Activated effector memory CD4-positive, alpha-beta T cell treated with anti-CD3 and anti-CD28 coated beads, Interleukin-2, amount 50 U/mL, for 16 hours (primary cell): ENCODE measurements around the gene DGKI.

Experiments used
- DNase-seq: peaks from one replicate; pipeline ENCODE4 v3.0.0-alpha.2; 2020

The DGKI gene

DNA sequence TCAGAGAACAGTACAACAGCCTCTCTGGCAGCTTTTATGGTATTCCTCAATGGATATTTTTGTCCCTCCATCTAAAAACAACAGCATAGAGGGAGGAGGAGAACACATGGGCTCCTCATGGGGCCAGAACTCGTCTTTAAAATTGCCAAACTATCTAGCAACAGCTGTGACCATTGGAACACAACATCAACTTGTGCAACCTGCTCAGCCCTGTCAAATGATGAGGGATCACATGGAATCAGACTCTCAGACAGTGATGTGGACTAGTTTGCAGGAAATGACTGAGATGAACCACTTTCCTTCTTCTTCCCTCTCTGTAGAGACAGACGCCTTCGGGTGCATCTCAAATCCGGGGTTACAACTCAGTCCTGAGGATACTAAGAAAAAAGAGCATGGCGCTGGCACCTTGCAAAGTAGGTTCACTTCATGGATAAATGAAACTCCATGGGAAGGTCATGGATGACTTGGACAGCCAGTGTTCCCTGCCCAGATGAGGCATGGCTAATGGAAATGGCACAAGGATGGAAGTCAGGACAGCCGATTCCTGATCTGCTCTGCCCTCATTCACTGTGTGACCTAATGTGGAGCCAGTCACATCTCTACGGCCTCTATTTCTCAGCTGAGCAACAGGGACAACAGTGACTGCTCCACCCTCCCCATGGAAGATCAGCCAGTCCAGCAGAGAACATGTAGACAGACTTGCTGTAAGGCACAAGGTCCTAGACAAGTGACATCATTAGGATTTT lies 24.6 kb upstream of the DGKI start:
- DNase-seq = no peak

- no peak for DNase-seq
Observed at GRCh38 chr7:137870684-137871083, 23.9 kb upstream of the DGKI start.

GRCh38 chr7:137870078-137870477 lies 23.3 kb upstream of the DGKI start:
- no peak for DNase-seq

DNA sequence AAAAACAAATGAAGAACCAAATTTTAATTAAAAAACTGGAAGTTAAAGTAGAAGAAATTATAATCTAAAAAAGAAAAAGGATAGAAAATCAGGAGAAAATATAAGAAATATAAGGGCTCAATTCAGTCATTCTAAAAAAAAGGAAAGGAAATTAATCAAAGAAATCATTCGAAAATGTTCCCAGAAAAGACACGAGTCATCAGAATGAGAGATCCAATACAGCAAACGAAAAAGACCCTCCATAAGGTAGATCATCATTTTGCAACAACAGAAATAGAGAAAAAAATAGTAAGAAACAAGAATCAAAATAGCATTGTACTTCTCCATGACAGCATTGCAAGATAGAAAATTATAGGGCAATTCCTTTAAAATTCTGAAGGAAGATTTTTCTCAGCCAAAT lies 22.5 kb upstream of the DGKI start:
- DNase-seq = no peak

DNA sequence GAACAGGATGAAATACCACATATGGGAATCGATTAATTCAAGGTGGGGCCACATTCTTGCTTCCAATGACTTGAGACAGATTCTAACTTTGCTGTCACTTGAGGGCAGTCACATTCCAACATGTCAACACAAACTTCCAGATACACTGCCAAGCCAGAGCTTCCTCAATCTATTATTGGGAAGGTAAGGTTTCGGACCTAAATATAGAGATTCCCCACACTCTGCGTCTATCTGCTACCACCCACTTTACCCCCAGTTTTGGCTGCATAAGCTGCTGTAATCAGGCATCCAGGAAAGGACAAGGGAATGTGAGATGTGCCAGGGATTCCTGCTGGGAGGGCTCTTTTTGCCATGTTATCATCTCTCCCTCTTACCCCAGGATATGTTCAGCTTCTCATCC lies 20.5 kb upstream of the DGKI start:
- DNase-seq = no peak

DNA sequence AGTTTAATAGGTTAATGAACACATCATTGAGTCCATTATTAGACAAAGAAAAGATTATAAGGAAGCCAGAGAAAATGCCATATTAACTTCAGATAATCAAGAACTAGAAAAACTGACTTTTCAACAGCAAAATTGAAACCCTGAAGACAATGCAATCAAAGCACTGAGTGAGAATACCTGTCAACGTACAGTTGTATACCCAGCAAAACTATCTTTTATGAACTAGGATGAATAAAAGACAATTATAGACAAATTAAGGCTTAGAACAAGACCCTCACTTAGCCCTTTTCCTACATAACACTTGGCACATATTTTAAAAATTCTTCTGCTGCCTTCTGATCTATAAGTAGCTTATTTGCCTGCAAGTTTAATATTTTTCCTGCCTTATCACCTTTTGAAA lies 19.0 kb upstream of the DGKI start:
- DNase-seq = no peak

GRCh38 chr7:137862964-137863363 lies 16.2 kb upstream of the DGKI start:
- DNase-seq = no peak

DNA sequence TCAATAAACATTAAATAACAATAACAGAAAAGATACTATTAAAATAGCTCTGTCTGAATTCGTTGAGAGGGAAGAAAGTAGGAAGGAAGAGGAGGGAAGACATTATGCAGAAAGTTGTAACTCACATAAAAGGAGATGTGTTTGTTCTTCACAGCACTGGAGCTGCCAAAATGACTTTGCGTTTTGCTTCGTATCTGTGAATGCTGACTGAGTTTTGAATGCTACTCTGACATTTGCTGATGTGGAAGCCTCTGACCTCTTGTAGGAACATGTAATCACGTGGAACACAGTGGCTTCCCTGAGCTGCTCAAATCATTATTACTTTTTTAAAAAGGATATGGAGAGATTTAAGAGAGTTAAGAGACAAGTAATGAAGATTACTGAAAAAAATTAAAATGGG lies 15.6 kb upstream of the DGKI start:
- DNase-seq = no peak

- no peak for DNase-seq
Observed at GRCh38 chr7:137860542-137860941, 13.8 kb upstream of the DGKI start.

DNA sequence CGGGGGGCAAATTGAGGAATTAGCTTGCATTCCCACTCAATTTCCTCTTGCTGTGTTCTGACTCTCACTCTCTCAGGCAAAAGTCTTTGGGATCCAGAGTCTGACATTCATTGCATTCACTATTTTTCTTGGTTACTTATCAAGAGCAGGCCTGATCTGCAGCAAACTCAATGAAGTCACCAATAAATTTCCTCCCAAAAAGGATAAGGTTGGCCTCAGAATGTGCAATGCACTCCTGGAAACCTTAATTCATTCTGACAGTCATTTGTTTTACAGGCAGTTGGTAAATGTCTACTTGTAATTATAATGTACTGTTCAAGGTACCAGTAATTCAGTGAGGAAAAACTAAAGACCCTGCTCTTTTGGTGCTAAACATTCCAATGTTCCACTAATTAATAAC lies 6.3 kb upstream of the DGKI start:
- DNase-seq = no peak

GRCh38 chr7:137852108-137852507 lies 5.3 kb upstream of the DGKI start:
- no peak for DNase-seq

- no peak for DNase-seq
Observed at GRCh38 chr7:137850972-137851945, 4.5 kb upstream of the DGKI start.

GRCh38 chr7:137850571-137850970 lies 3.8 kb upstream of the DGKI start:
- no peak for DNase-seq

DNA sequence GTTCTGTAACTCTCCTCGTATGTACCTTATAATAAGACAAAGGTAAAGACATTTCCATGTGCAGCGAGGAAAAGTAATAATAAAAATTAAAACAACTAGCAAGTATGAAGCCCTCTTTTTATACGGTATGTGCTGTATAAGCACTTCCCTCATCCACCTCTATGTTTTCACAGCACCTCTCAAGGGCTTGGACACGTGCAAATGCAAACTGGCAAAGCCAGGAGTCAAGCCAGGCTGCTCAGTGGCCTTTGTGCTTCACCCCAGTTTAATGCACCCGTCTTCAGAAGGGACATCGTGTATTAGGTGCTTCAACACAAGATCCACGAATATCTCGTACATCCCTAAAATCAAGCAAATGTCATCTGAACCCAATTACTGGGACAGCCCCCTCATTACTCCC lies 1.3 kb upstream of the DGKI start:
- no peak for DNase-seq

DNA sequence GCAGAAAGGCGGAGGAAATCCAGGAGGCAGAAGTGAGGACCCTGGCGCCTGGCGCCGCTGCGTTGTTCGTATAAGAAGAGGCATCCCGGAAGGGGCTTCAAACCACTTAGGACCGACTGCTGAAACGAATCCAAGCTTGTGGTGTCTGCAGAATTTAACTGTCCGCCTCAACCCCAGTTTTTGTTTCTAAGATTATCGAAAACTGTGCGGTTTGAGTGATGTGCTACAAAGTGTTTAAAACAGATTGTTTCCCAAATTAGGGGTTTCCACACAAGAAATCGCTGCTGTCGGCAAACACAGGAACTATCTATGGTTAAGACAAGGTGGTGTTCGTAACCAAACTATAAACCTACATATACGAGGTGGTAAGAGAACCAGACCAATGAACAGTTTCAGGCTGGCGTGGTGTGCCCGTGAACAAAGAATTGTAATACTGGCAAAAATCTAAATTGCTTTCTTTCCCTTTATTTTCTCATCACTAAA lies 835 bp upstream of the DGKI start:
- DNase-seq = no peak

DNA sequence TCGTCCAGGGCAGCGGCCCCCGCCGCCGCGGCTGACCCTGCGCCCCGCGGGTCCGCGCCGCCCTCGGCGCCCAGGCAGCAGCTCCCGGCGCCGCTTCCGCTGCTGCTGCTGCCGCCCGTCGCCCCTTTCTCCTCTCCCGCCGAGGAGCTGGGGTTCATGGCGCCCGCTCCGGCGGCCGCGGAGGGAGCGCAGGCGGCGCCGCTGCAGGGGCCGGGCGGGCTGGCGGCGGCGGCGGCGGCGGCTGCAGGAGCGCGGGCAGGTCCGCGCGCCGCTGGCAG lies 286 bp downstream of the DGKI start:
- DNase-seq = no peak

DNA sequence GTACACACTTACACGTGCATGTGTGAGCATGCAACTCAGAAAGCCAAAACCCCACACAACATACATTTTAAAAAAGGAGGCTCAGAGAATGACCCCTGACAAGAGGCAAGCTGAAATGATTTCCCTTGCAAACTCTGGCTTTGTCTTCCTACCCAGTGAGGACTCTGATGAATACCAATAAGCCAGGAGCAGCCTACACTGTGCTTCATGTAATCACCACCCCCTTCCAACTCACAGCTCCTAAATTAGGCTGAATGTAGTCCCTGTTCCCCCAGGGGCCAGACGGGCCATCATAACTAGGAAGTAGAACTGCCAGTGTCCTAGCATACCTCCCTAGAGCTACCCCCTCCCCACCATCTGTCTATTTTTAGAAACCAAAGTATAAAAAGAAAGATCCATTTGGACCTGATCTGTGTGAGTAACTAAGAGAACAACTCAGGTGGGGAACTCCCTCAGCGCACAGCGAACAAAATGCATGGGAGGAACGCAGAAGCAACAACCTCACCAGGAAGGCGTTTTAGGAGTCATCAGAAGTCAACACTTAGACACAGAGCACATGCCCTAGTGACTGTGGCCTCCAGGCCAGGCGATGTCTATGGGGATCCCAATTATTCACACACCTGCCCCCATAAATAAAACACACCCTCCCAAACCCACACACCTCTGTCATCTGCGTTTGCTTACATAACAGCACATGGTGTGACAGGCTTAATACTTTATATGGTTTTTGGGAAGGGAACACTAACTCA lies 1.9 kb downstream of the DGKI start:
- no peak for DNase-seq

GRCh38 chr7:137839903-137840779 lies 6.6 kb downstream of the DGKI start:
- no peak for DNase-seq

DNA sequence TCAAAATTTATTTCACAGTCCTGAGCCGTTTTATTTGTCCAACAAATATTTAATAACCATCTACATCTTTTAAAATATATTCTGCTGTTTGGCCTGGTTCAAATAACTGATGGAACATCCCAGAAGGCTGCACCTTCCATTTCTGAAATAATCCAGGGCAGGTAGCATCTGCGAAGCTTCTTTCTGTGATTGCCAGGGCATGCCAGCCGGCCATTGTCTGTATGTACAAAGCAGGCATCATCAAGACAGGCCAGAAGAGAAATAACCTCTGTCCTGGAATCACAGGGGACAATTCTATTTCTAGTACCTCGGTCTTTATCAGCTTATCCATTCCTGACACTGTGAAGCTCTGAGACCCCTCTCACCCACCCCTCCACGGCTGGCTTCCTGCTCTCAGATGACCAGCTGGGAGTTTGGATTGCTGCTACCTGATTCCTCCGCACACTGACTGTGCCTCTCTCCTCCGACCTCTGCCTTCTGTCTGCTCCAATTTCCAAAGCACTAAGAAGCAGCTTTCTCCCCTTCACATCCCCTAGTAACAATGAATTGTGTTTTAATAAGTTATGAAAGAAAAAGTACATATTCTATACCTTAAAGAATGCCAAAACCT lies 8.0 kb downstream of the DGKI start:
- DNase-seq = no peak

GRCh38 chr7:137836541-137836940 lies 10.2 kb downstream of the DGKI start:
- no peak for DNase-seq

DNA sequence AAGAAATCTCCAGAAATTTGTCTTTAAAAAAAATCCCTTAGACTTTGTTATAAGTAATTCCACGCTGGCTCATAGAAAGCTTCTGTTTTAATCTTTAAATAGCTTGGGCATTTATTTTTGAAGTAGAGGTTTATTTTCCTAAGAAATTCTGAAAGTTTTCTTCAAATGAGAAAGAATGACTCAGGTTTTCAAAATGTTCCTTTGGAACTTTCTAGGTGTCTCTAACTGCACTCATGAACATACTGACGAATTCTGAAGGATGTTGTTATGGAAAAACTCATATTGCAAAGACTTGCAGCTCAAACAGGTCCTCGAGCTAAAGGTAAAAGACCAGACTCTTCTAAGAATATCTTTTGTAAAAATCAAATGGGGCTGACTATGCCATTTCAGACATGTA lies 10.7 kb downstream of the DGKI start:
- DNase-seq = no peak

DNA sequence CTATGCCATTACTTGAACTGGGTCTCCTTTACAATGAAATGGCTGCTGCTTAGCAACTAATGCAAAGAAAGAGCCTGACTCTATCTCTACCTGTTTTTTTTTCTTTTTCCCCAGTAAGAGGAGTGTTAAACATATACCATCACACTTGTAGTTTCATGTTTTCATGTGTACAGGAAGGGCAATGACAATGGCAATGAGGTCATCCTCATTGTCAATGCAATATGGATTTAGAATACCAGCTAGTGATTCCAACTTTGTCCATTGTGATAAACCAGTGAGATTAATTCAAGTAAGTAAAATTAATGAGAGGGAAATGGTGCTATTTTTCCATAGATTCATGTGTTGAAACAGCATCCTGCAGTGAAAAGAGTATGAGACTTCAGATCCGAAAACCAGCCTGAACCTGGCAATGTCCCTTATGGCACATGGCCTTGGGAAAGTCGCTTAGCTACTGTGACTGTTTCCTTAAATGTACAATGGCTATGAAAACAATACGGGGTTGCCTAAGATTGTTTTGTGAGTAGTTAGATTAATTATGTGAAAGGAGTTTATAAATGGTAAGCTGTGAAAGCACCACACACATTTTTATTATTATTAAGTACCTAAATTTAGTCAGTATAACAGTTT lies 11.2 kb downstream of the DGKI start:
- DNase-seq = no peak
